Gastrocnemius medialis (tissue), 4 donors: Measurements from ENCODE around the gene CLK2.

ENCODE experiments used
- POLR2A ChIP-seq, 2 donors: fragments of 450-650 bp; IDR thresholded peaks; one replicate each; pipeline ENCODE4 v1.6.1; 2017; ENCODE audit warnings: antibody characterized with exemption in 2 of 2, mild to moderate bottlenecking in 2 of 2, moderate library complexity in 2 of 2
- TF ChIP-seq, protein P1 (sequence below), 5 experiments: fragments of 450-650 bp in 3 of 5; fragments of 200-600 bp in 2 of 5; sonication (generic) in 2 of 5; IDR thresholded peaks in 4 of 5; conservative IDR thresholded peaks in 1 of 5; 1 replicate in 4 of 5; 2 replicates in 1 of 5; pipeline ENCODE4 v1.5.1; 2016 to 2019; ENCODE audit warnings: antibody characterized with exemption in 5 of 5, mild to moderate bottlenecking in 3 of 5, moderate library complexity in 3 of 5

DNA sequence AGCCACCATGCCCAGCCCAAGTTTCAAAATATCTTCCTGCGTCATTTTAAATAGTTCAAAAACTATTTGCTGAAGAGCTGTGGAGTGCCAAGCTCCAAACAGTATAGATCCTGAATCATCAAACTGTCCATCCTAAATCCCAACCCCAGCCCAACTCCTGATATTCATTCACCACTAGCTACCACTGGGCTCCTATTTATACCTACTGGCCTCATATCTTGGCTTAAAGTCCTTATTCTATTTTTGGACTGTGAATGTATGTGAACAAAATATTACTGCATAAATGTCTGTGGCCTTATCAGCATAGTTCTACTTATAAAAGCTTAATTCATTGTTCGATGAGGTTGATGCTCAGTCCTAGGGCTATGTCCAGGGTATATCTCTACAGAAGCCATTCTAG, 5.9 kb downstream of the CLK2 start:
- TF ChIP-seq, protein P1, sequence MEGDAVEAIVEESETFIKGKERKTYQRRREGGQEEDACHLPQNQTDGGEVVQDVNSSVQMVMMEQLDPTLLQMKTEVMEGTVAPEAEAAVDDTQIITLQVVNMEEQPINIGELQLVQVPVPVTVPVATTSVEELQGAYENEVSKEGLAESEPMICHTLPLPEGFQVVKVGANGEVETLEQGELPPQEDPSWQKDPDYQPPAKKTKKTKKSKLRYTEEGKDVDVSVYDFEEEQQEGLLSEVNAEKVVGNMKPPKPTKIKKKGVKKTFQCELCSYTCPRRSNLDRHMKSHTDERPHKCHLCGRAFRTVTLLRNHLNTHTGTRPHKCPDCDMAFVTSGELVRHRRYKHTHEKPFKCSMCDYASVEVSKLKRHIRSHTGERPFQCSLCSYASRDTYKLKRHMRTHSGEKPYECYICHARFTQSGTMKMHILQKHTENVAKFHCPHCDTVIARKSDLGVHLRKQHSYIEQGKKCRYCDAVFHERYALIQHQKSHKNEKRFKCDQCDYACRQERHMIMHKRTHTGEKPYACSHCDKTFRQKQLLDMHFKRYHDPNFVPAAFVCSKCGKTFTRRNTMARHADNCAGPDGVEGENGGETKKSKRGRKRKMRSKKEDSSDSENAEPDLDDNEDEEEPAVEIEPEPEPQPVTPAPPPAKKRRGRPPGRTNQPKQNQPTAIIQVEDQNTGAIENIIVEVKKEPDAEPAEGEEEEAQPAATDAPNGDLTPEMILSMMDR (IDR thresholded peaks at IDR 0.05 in 4 of 5, conservative IDR thresholded peaks at IDR 0.05 in 1 of 5), result no peak
- no peak for TF ChIP-seq POLR2A (IDR thresholded peaks at IDR 0.05)
